Right renal cortex interstitium (tissue), 3 donors: ENCODE data around the gene HLCS. TPM values are rescaled to one million over a fixed set of nuclear protein-coding genes. Genes with fewer than 3 reads are reported as not detected.

ENCODE experiments used
- DNase-seq, 3 donors: peaks; one replicate each; pipeline ENCODE4 v3.0.0-alpha.2; 2013; ENCODE audit warnings: low read depth in 3 of 3, low spot score in 2 of 3
- polyA plus RNA-seq, 3 donors: library from polyadenylated mRNA; unstranded; fragments of 120-200 nt; gene quantifications; one replicate each; pipeline ENCODE4 v1.2.1, GENCODE V29; 2013; ENCODE audit not compliant: insufficient read length in 3 of 3

Gene HLCS
- polyA plus RNA-seq, 3 donors: 17.3 to 18.8 (median 17.4) TPM

DNA sequence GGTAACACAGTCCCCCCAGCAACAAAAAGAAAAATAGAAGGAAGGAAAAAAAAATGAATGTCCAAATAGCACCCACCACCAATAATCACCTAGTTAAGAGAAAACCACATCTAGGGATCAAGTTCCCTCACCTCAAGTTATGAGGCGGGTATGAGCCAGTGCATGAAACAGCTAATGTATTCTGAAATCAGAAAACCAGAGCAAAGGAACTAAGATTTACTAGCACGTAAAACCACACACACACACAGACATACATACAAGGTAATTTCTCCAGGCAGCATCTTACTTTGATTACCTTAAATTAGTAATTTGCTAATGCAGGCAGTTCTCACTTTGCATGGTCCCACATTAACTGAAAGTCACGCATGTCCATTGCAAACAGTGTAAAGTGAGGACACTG, 109.8 kb downstream of the HLCS start:
- no peak for DNase-seq

GRCh38 chr21:36854391-36854790, 112.1 kb downstream of the HLCS start:
- peak in 2 of 3 donors; percentile 29 to 49 for DNase-seq

DNA sequence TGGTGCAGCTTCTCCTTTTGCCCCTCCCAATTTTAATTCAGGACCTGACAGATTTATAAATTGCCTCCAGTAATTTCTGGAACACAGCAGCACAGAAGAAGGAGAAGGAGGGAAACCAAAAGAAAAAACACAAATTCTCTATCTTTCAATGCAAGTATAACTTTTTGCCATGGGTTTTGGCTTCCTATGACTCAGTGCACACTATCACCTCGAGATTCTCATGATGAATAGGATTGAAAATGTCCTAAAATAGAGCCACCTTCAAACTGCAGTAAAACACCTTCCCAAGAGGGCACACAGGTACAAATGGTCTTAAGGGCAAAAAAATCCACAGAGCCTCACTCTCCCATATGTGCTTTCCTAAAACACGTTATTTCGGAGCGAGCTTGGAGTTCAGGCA, 113.6 kb downstream of the HLCS start:
- DNase-seq: no peak

DNA sequence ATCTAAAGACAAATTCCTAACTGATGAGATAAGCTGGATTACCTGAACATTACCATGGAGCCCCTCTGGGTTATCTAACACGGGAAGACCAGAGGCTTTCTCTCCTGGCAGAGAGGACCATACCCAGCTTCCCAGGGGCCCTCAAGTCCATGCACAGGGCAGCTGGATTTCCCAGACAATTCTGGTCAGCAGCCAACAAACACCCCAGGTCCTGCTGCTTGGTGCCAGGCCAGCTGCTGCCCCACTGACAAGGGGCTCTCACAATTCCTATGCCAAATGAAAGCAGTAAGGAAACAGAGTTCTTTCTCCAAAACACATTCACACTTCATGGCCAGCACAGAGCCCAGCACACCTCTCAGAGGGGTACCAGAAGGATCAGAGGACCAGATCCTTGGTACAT, 114.2 kb downstream of the HLCS start:
- no peak for DNase-seq

DNA sequence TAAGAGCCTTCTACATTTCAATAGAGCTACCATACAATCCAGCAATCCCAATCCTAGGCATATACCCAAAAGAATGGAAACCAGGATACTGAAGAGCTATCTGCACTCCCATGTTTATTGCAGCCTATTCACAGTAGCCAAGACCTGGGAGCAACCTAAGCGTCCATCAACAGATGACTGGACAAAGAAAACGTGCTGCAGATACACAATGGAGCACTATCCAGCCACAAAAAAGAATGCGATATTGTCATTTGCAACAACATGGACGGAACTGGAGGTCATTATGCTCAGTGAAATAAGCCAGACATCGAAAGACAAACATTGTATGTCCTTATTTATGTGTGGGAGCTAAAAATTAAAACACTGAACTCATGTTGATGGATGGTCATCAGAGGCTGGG, 115.3 kb downstream of the HLCS start:
- no peak for DNase-seq

- no peak for DNase-seq
Observed at GRCh38 chr21:36850372-36850771, 116.1 kb downstream of the HLCS start.

- no peak for DNase-seq
Observed at GRCh38 chr21:36849461-36850105, 116.9 kb downstream of the HLCS start.

DNA sequence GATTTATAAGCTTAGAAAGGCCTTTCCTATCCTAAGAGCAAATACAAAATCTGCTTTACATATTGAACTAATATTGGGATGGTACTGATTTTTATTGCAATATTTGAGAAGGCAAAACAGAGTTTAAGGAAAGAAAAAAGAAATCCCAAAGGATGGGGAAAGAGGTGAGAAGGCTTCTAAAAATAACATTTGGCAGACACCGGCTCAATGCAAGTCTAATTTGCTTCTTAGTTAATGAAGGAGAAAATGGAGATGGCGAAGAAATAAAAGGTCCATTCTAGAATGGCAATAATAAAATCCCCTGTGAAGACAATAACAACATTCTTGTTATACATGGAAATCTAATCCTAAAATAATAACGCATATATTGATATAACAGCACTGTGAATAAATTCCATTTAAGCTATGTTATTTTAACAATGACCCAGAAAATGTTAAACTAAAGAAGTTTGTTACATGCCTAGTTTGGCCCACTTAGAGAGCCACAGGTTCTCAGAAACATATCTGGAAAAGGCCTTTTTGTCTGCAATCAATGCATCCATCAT, 117.7 kb downstream of the HLCS start:
- DNase-seq: no peak

DNA sequence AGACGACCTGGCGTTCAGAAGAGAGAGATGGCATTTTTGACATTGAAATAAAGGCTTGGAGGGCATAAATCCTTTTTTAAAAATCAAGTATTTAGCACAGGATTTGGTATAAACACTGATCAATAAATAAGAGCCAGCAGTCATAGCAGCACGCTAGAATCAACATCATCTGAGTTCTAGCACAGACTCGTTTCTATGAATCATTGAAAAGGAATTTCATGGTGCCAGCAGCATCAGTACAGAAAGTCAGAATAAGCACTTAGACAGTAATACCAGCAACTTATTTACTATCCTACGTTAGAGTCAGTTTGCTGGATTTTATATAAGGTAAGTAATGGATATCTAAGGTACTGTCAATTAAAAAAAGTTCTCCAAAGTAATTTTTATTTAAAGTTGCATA, 119.3 kb downstream of the HLCS start:
- no peak for DNase-seq

- DNase-seq: no peak
Observed at GRCh38 chr21:36846631-36847030, 119.8 kb downstream of the HLCS start.

DNA sequence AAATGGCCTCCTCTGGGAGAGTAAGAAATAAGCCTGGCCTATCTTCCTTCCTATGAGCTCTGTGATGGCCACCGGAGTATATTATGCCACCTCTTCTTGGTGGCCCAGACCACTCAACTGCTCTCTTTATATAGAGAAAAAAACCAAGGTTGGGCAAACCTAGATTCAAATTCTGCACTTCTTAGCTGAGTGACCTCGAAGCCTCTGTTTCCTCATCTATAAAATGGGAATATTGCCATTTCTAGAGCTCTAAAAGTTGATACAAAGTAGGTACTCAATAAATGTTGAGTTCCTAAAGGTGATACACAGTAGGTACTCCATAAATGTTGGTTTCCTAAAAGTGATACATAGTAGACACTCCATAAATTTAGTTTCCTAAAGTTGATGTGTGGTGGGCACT, 120.7 kb downstream of the HLCS start:
- DNase-seq: no peak

- DNase-seq: no peak
Observed at GRCh38 chr21:36845070-36845469, 121.4 kb downstream of the HLCS start.

DNA sequence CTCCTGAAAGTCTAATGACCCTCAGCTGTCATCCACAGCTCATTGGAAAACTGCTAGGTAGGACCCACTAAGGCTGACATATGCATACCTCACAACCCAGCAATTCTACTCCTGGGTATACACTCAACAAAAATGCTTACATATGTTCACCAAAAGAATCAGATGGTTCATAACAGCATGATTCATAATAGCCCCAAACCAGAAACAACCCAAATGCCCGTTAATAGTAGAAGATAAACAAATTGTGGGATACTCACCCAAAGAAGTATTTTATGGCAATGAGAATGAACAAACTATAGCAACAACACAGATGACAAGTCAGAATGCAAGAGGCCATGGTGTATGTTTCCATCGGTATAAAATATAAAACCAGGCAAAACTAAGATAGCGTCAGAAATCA, 124.6 kb downstream of the HLCS start:
- no peak for DNase-seq

GRCh38 chr21:36839735-36840134, 126.7 kb downstream of the HLCS start:
- no peak for DNase-seq

DNA sequence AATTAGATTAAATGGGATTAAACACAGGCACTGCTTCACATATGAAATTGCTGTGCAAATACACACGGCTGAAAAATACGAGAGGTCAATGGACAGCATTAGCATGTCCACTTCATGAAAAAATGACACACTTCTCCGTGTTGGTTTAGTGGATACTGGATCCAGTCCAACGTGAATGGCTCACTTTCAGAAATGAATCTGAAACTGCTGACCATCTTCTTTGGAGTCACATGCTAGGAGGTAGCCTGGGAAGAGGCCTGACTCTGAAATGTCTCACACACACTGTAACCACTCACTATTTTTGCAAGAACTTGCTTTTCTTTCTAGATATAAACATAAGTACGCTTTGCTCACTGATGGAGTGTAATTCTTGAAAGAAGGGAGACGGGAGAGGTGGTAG, 127.3 kb downstream of the HLCS start:
- no peak for DNase-seq

GRCh38 chr21:36835383-36835795, 131.1 kb downstream of the HLCS start:
- no peak for DNase-seq

GRCh38 chr21:36834192-36834591, 132.3 kb downstream of the HLCS start:
- no peak for DNase-seq

GRCh38 chr21:36830100-36830499, 136.4 kb downstream of the HLCS start:
- no peak for DNase-seq

GRCh38 chr21:36828891-36829515, 137.5 kb downstream of the HLCS start:
- no peak for DNase-seq

- DNase-seq: no peak
Observed at GRCh38 chr21:36828208-36828607, 138.3 kb downstream of the HLCS start.

DNA sequence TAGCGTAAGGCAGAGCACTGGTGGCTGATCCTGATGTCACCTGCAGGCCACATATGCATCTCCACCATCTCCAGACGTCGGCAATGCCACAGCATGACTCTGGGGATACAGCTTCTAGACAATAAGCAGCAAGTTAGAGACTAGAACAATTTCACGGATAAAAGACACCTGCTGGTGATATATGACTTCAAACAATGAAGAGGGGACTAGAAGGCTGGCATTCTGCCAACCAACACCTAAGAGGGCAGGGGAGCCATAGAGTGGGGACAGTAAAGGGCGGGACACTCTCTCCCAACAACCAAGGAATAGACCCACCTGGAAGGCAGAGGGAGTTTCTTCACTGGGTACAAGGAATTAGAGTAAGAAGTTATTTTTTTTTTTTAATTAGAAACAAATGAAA, 140.8 kb downstream of the HLCS start:
- DNase-seq: no peak

DNA sequence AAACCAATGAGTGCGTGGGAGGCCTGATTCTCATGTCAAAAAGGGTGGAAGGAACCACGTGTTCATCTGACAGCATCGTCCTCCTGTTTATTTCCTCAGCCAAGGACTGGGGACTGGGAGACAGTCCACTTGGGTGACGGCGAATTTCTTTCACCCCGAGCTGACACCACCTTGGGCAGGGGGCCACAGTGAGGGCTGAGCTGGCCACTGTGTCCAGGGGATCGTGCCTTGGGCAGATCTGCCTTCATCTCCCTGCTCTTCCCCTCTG, 145.5 kb downstream of the HLCS start:
- DNase-seq: no peak
